ENCODE results near the gene DHODH.
"Not testable (repeated sequence)": the region's sequence is repeated elsewhere in the genome, so short reads cannot be mapped to it uniquely, and the experiment has no call there.

DHODH gene

GRCh38 chr16:72072514-72073342, 64.2 kb downstream of the DHODH start:
- TF ChIP-seq ZFX (IDR thresholded peaks at IDR 0.05; ENCODE audit: borderline replicate concordance) (no peak), CTCF (IDR thresholded peaks at IDR 0.05) (no peak)

GRCh38 chr16:72073560-72074230, 65.2 kb downstream of the DHODH start:
- H3K27ac ChIP-seq, result no peak overlapping the region
- TF ChIP-seq CTCF (IDR thresholded peaks at IDR 0.05), result no peak
- TF ChIP-seq ZFX (IDR thresholded peaks at IDR 0.05; ENCODE audit: borderline replicate concordance), result no peak

More at GRCh38 chr16:72072514-72073342, 64.2 kb downstream of the DHODH start:
- H3K27ac ChIP-seq, result no peak overlapping the region

GRCh38 chr16:72075067-72075466, 66.5 kb downstream of the DHODH start:
- not testable (repeated sequence) for H3K27ac ChIP-seq
